H9 (cell line): Measurements from ENCODE around the gene MYL6B. TPM values are rescaled to one million over a fixed set of nuclear protein-coding genes. Genes with fewer than 3 reads are reported as not detected.

ENCODE experiments used
- DNase-seq: peaks from one replicate; pipeline ENCODE4 v3.0.0-alpha.2; 2017
- H2AFZ ChIP-seq: one replicate; pipeline ENCODE4 v1.6.1; 2013; ENCODE audit warnings: mild to moderate bottlenecking, low read length, control low read depth, moderate library complexity
- H2AK5ac ChIP-seq: 2 replicates; pipeline ENCODE4 v1.6.1; 2013; ENCODE audit warnings: low read length, control low read depth, mixed read lengths; ENCODE audit not compliant: insufficient read length
- H2BK120ac ChIP-seq: one replicate; pipeline ENCODE4 v1.6.1; 2013; ENCODE audit warnings: low read depth, mild to moderate bottlenecking, low read length, control low read depth, inconsistent platforms; ENCODE audit not compliant: poor library complexity, severe bottlenecking
- H2BK12ac ChIP-seq: 2 replicates; pipeline ENCODE4 v1.6.1; 2013; ENCODE audit warnings: low read length, control low read depth, mixed read lengths, low read depth; ENCODE audit not compliant: insufficient read length
- H2BK15ac ChIP-seq: 2 replicates; pipeline ENCODE4 v1.6.1; 2013; ENCODE audit warnings: low read depth, low read length, control low read depth
- H2BK20ac ChIP-seq: one replicate; pipeline ENCODE4 v1.6.1; 2013; ENCODE audit warnings: low read depth, mild to moderate bottlenecking, low read length, control low read depth, inconsistent platforms; ENCODE audit not compliant: poor library complexity, severe bottlenecking
- H2BK5ac ChIP-seq: 2 replicates; pipeline ENCODE4 v1.6.1; 2013; ENCODE audit warnings: low read length, control low read depth, mixed read lengths; ENCODE audit not compliant: insufficient read length
- H3K14ac ChIP-seq: 2 replicates; pipeline ENCODE4 v1.6.1; 2013; ENCODE audit warnings: low read length, control low read depth; ENCODE audit not compliant: insufficient read depth
- H3K18ac ChIP-seq: 2 replicates; pipeline ENCODE4 v1.6.1; 2013; ENCODE audit warnings: low read depth, mild to moderate bottlenecking, mixed read lengths, low read length, control low read depth; ENCODE audit not compliant: insufficient read length
- H3K23ac ChIP-seq: 2 replicates; pipeline ENCODE4 v1.6.1; 2013; ENCODE audit warnings: low read length, control low read depth, mixed read lengths, low read depth; ENCODE audit not compliant: insufficient read length
- H3K23me2 ChIP-seq: 2 replicates; pipeline ENCODE4 v1.6.1; 2013; ENCODE audit warnings: low read depth, mild to moderate bottlenecking, mixed read lengths, low read length, control low read depth; ENCODE audit not compliant: insufficient read length, poor library complexity, severe bottlenecking
- H3K27ac ChIP-seq: 2 replicates; pipeline ENCODE4 v1.5.1; 2013; ENCODE audit warnings: low read length, control low read depth, mixed read lengths, low read depth; ENCODE audit not compliant: insufficient read length
- H3K27me3 ChIP-seq: 2 replicates; pipeline ENCODE4 v1.6.1; 2013; ENCODE audit warnings: low read length, control low read depth, inconsistent platforms; ENCODE audit not compliant: insufficient read depth
- H3K4ac ChIP-seq: 2 replicates; pipeline ENCODE4 v1.6.1; 2013; ENCODE audit warnings: low read depth, mild to moderate bottlenecking, control low read depth, inconsistent platforms, low read length, moderate library complexity
- H3K4me1 ChIP-seq: 2 replicates; pipeline ENCODE4 v1.6.1; 2013; ENCODE audit warnings: low read length, control low read depth, inconsistent platforms; ENCODE audit not compliant: insufficient read depth
- H3K4me2 ChIP-seq: 2 replicates; pipeline ENCODE4 v1.6.1; 2013; ENCODE audit warnings: low read length, control low read depth, mixed read lengths; ENCODE audit not compliant: insufficient read length, insufficient read depth
- H3K56ac ChIP-seq: 2 replicates; pipeline ENCODE4 v1.6.1; 2013; ENCODE audit warnings: low read depth, mild to moderate bottlenecking, mixed read lengths, low read length, control low read depth; ENCODE audit not compliant: insufficient read length
- H3K79me1 ChIP-seq: 2 replicates; pipeline ENCODE4 v1.6.1; 2013; ENCODE audit warnings: low read depth, mild to moderate bottlenecking, moderate library complexity, low read length, control low read depth, inconsistent platforms; ENCODE audit not compliant: insufficient read depth, poor library complexity, severe bottlenecking
- H3K79me2 ChIP-seq: 2 replicates; pipeline ENCODE4 v1.6.1; 2013; ENCODE audit warnings: low read length, control low read depth, inconsistent platforms; ENCODE audit not compliant: insufficient read depth
- H3K9ac ChIP-seq: 2 replicates; pipeline ENCODE4 v1.6.1; 2013; ENCODE audit warnings: low read length, control low read depth, mixed read lengths; ENCODE audit not compliant: insufficient read length; ENCODE audit errors: extremely low read depth
- H3K9me3 ChIP-seq: one replicate; pipeline ENCODE4 v1.6.1; 2013; ENCODE audit warnings: low read depth, low read length, inconsistent platforms; ENCODE audit not compliant: control insufficient read depth
- H3T11ph ChIP-seq: one replicate; pipeline ENCODE4 v1.6.1; 2013; ENCODE audit warnings: mild to moderate bottlenecking, low read length, control low read depth, inconsistent platforms
- H4K20me1 ChIP-seq: one replicate; pipeline ENCODE4 v1.6.1; 2013; ENCODE audit not compliant: control insufficient read depth, insufficient read length, insufficient read depth
- H4K5ac ChIP-seq: 2 replicates; pipeline ENCODE4 v1.6.1; 2013; ENCODE audit warnings: low read depth, mild to moderate bottlenecking, mixed read lengths, low read length, control low read depth; ENCODE audit not compliant: insufficient read length
- H4K8ac ChIP-seq: replicated peaks from 2 replicates; pipeline ENCODE4 v1.6.1; 2013; ENCODE audit warnings: low read length, control low read depth, mixed read lengths, low read depth; ENCODE audit not compliant: insufficient read length
- H4K91ac ChIP-seq: 2 replicates; pipeline ENCODE4 v1.6.1; 2013; ENCODE audit warnings: low read depth, mild to moderate bottlenecking, moderate library complexity, mixed read lengths, low read length, control low read depth; ENCODE audit not compliant: insufficient read length
- H3K27ac Mint-ChIP-seq, 3 experiments: 2 replicates in 2 of 3; 3 replicates in 1 of 3; pipeline ENCODE4 v1.8.0; 2020 to 2021; ENCODE audit warnings: mixed read lengths in 3 of 3, mild to moderate bottlenecking in 1 of 3, moderate library complexity in 1 of 3
- H3K27me3 Mint-ChIP-seq: 2 replicates; pipeline ENCODE4 v1.8.0; 2021; ENCODE audit warnings: low read depth, mild to moderate bottlenecking, moderate library complexity, mixed read lengths
- H3K36me3 Mint-ChIP-seq, 3 experiments: 2 replicates in 2 of 3; 3 replicates in 1 of 3; pipeline ENCODE4 v1.8.0; 2020 to 2021; ENCODE audit warnings: low read depth in 3 of 3, mixed read lengths in 3 of 3; ENCODE audit not compliant: insufficient read depth in 1 of 3
- H3K4me1 Mint-ChIP-seq, 2 experiments: 2 replicates each; pipeline ENCODE4 v1.8.0; 2020; ENCODE audit warnings: mixed read lengths in 2 of 2
- H3K4me3 Mint-ChIP-seq, 2 experiments: 2 replicates in 1 of 2; 3 replicates in 1 of 2; pipeline ENCODE4 v1.8.0; 2020 to 2021; ENCODE audit warnings: mild to moderate bottlenecking in 2 of 2, mixed read lengths in 2 of 2, moderate library complexity in 1 of 2
- H3K9me3 Mint-ChIP-seq, 2 experiments: 2 replicates in 1 of 2; 3 replicates in 1 of 2; pipeline ENCODE4 v1.8.0; 2020; ENCODE audit warnings: mild to moderate bottlenecking in 2 of 2, mixed read lengths in 2 of 2, moderate library complexity in 1 of 2
- CTCF ChIP-seq: fragments of 200-600 bp; sonication (generic); conservative IDR thresholded peaks from 3 replicates; pipeline ENCODE4 v1.8.0; 2021; ENCODE audit warnings: antibody characterized with exemption, mild to moderate bottlenecking
- WGBS: extraction: QIAGEN DNeasy Blood & Tissue Kit; methylation state at CpG from one replicate; pipeline ENCODE4 v1.1.7; 2013; ENCODE audit warnings: missing lambda C conversion rate, low lambda C conversion rate, mixed read lengths; ENCODE audit not compliant: insufficient read length; ENCODE audit errors: extremely low coverage; 5-methylcytosine and 5-hydroxymethylcytosine counted together
- total RNA-seq: library from RNA; stranded (reverse); gene quantifications from 2 replicates; pipeline ENCODE4 v1.2.1, GENCODE V29; 2021

Gene MYL6B
- total RNA-seq, 1 experiment from 2014 or later = 165 TPM

GRCh38 chr12:56130876-56131275 lies 21.5 kb upstream of the MYL6B start:
- no peak overlapping the region for H3K27ac ChIP-seq
- no peak overlapping the region for H2BK20ac ChIP-seq
- no peak overlapping the region for H3K23ac ChIP-seq
- H2BK15ac ChIP-seq = no peak overlapping the region
- H3K79me2 ChIP-seq = no peaks in the 10 kb centered on the region
- Mint-ChIP-seq H3K9me3 (no peaks in the 10 kb centered on the region; a peak in 1 of 5 replicates), H3K27ac (no peak overlapping the region), H3K27me3 (no peaks in the 10 kb centered on the region), H3K4me1 (peaks cover 26 to 27% of the 10 kb centered on the region in 2 experiments), H3K36me3 (peaks cover 43 to 56% (median 51%) of the 10 kb centered on the region in 3 experiments), H3K4me3 (peak overlapping the region; percentile 74 to 88; a peak in 3 of 5 replicates)
- H3K4me2 ChIP-seq = no peak overlapping the region
- no peak overlapping the region for H4K5ac ChIP-seq
- H4K20me1 ChIP-seq = no peaks in the 10 kb centered on the region
- no peak overlapping the region for H2AK5ac ChIP-seq
- no peak overlapping the region for H4K8ac ChIP-seq
- H2BK5ac ChIP-seq = no peak overlapping the region
- no peak overlapping the region for H3K4ac ChIP-seq
- H3K79me1 ChIP-seq = no peaks in the 10 kb centered on the region
- no peaks in the 10 kb centered on the region for H3K4me1 ChIP-seq
- DNase-seq = no peak
- H3K14ac ChIP-seq = no peak overlapping the region
- H2BK12ac ChIP-seq = no peak overlapping the region
- no peak overlapping the region for H2AFZ ChIP-seq
- no peak overlapping the region for H3T11ph ChIP-seq
- H3K9me3 ChIP-seq = no peaks in the 10 kb centered on the region
- H3K18ac ChIP-seq = no peak overlapping the region
- H3K23me2 ChIP-seq = peaks cover 17% of the 10 kb centered on the region
- H3K56ac ChIP-seq = no peak overlapping the region
- H3K9ac ChIP-seq = no peak overlapping the region
- no peak overlapping the region for H4K91ac ChIP-seq
- H2BK120ac ChIP-seq = no peak overlapping the region
- no peak for TF ChIP-seq CTCF
- WGBS = no CpG with 5 or more reads among the region's 4 CpGs
- no peaks in the 10 kb centered on the region for H3K27me3 ChIP-seq
